GM12874 (cell line): ENCODE measurements around the gene TRPV6.

ENCODE experiments used
- CTCF ChIP-seq: IDR thresholded peaks from 2 replicates; pipeline ENCODE4 v1.5.1; 2011; ENCODE audit warnings: low read depth, mild to moderate bottlenecking, control low read depth, low read length, moderate library complexity; ENCODE audit not compliant: insufficient read depth

TRPV6 gene

GRCh38 chr7:142896741-142897379 is 11.3 kb upstream of the TRPV6 start:
- no peak for TF ChIP-seq CTCF

- no peak for TF ChIP-seq CTCF
Observed at GRCh38 chr7:142896151-142896550, 10.6 kb upstream of the TRPV6 start.

GRCh38 chr7:142894985-142895593 is 9.5 kb upstream of the TRPV6 start:
- TF ChIP-seq CTCF: no peak

GRCh38 chr7:142894112-142894984 is 8.8 kb upstream of the TRPV6 start:
- TF ChIP-seq CTCF: no peak

- no peak for TF ChIP-seq CTCF
Observed at GRCh38 chr7:142892951-142893350, 7.4 kb upstream of the TRPV6 start.

GRCh38 chr7:142891490-142892082 is 6.0 kb upstream of the TRPV6 start:
- no peak for TF ChIP-seq CTCF
